Measurements from ENCODE around the gene UGGT2. TPM values are rescaled to one million over a fixed set of nuclear protein-coding genes. Genes with fewer than 3 reads are reported as not detected.

The UGGT2 gene
- polyA plus RNA-seq, 2 of the 4 experiments (the other 2 are of a cell fraction), result 10.3 to 27.9 TPM

- no peak for TF ChIP-seq RAD21 (conservative IDR thresholded peaks at IDR 0.05 in 1 of 2, IDR thresholded peaks at IDR 0.05 in 1 of 2)
- no peak for TF ChIP-seq EHF (CRISPR knock-in tag; IDR thresholded peaks at IDR 0.05)
- no peak for TF ChIP-seq CBX2 (IDR thresholded peaks at IDR 0.05; ENCODE audit: borderline replicate concordance, low read depth)
- TF ChIP-seq ATOH8 (CRISPR knock-in tag; IDR thresholded peaks at IDR 0.05; ENCODE audit: low read depth), result no peak
- no peak for TF ChIP-seq GATA3 (IDR thresholded peaks at IDR 0.05; ENCODE audit: borderline replicate concordance)
- no peak for TF ChIP-seq CHD2 (IDR thresholded peaks at IDR 0.05; ENCODE audit: low read length, partially characterized antibody)
- TF ChIP-seq MAX (IDR thresholded peaks at IDR 0.05), result peak; percentile 89
- no peak for TF ChIP-seq HOXA7 (CRISPR knock-in tag; IDR thresholded peaks at IDR 0.05)
- no peak for TF ChIP-seq KDM1A (IDR thresholded peaks at IDR 0.05; ENCODE audit: low read depth)
- TF ChIP-seq FOSL2 (IDR thresholded peaks at IDR 0.05), result no peak
- TF ChIP-seq FOSL2 (CRISPR knock-in tag; IDR thresholded peaks at IDR 0.05), result no peak
- TF ChIP-seq JUNB (IDR thresholded peaks at IDR 0.05), result no peak
These were observed at the start of gene UGGT2 (continued) for GRCh38 chr13:96053003-96053703.

GRCh38 chr13:96100457-96101220 is 47.4 kb upstream of the UGGT2 start:
- no peak for ATAC-seq
- no peak for DNase-seq (ENCODE audit: low read depth in 1 of 2, low spot score in 1 of 2)
- TF ChIP-seq SREBF2 (IDR thresholded peaks at IDR 0.05) (no peak), ZFP36 (IDR thresholded peaks at IDR 0.05; ENCODE audit: borderline replicate concordance, partially characterized antibody) (no peak), BHLHE40 (IDR thresholded peaks at IDR 0.05; ENCODE audit: low read depth, low read length) (no peak), MAFK (IDR thresholded peaks at IDR 0.05; ENCODE audit: partially characterized antibody) (peak; percentile 23)
- no peak overlapping the region for H3K4me2 ChIP-seq
- FAIRE-seq, result no peak
- WGBS (ENCODE audit: missing lambda C conversion rate), result 12% methylated on average over 4 of the region's 4 CpGs
- no peak overlapping the region for H3K4me3 ChIP-seq
- ChIA-PET POLR2A (no interaction called here), CTCF (interaction anchor here (0.9 kb wide), 1 partner anchor 12 kb away, joined by 3 read pairs; no protein-coding TSS in a partner anchor)
- no peaks in the 10 kb centered on the region for H3K4me1 ChIP-seq
- no peak overlapping the region for H3K27ac ChIP-seq
- no peaks in the 10 kb centered on the region for H3K9me3 ChIP-seq

GRCh38 chr13:96093296-96094006 is 40.2 kb upstream of the UGGT2 start:
- no peak overlapping the region for H3K27ac ChIP-seq
- H3K4me3 ChIP-seq, result no peak overlapping the region
- TF ChIP-seq FOSB (CRISPR knock-in tag; IDR thresholded peaks at IDR 0.05) (no peak), RFX5 (IDR thresholded peaks at IDR 0.05) (no peak), HMGXB4 (CRISPR knock-in tag; IDR thresholded peaks at IDR 0.05; ENCODE audit: borderline replicate concordance) (no peak), MAX (IDR thresholded peaks at IDR 0.05) (no peak), ZFP36 (IDR thresholded peaks at IDR 0.05; ENCODE audit: borderline replicate concordance, partially characterized antibody) (no peak), RARB (CRISPR knock-in tag; IDR thresholded peaks at IDR 0.05) (no peak), SMC3 (IDR thresholded peaks at IDR 0.05) (no peak), E2F6 (IDR thresholded peaks at IDR 0.05; ENCODE audit: borderline replicate concordance, low read depth) (no peak), FOSL2 (IDR thresholded peaks at IDR 0.05) (no peak), FOSL2 (CRISPR knock-in tag; IDR thresholded peaks at IDR 0.05) (no peak), CHD2 (IDR thresholded peaks at IDR 0.05; ENCODE audit: low read length, partially characterized antibody) (no peak), FOXS1 (CRISPR knock-in tag; IDR thresholded peaks at IDR 0.05) (no peak), POLR2A (IDR thresholded peaks at IDR 0.05; ENCODE audit: low read length) (no peak), RCOR1 (IDR thresholded peaks at IDR 0.05; ENCODE audit: low read depth, low read length) (no peak)
- H3K4me1 ChIP-seq, result peaks cover 4% of the 10 kb centered on the region; the same call in 2 of the 3 replicates
- DNase-seq (ENCODE audit: low read depth in 1 of 2, low spot score in 1 of 2) (no peak), FAIRE-seq (no peak), ATAC-seq (no peak)
- H3K9me3 ChIP-seq, result no peaks in the 10 kb centered on the region
- H3K4me2 ChIP-seq, result no peak overlapping the region
- CTCF ChIA-PET, result no interaction called here
- POLR2A ChIA-PET, result no interaction called here

Data from A549 (cell line).